ENCODE measurements around the gene NCK2.

The NCK2 gene

GRCh38 chr2:105848367-105848766, 103.7 kb downstream of the NCK2 start:
- no peak overlapping the region for H3K4me3 ChIP-seq (ENCODE audit: low read length)
- no peaks in the 10 kb centered on the region for H3K4me1 ChIP-seq (ENCODE audit: control insufficient read depth, insufficient read depth, low read length)
- H3K9me3 ChIP-seq (replicated peaks; ENCODE audit: low read length): no peaks in the 10 kb centered on the region
- H3K36me3 ChIP-seq (ENCODE audit: insufficient read depth, low read length): no peaks in the 10 kb centered on the region
- no peaks in the 10 kb centered on the region for H3K27me3 ChIP-seq (ENCODE audit: control insufficient read depth, insufficient read depth, low read length)
- no peak overlapping the region for H3K4me2 ChIP-seq (ENCODE audit: low read length)
- H3K9ac ChIP-seq (ENCODE audit: low read depth, low read length): no peak overlapping the region

GRCh38 chr2:105849431-105850179, 104.9 kb downstream of the NCK2 start:
- H3K9me3 ChIP-seq (replicated peaks; ENCODE audit: low read length): no peaks in the 10 kb centered on the region
- H3K4me1 ChIP-seq (ENCODE audit: control insufficient read depth, insufficient read depth, low read length): no peaks in the 10 kb centered on the region
- no peak overlapping the region for H3K9ac ChIP-seq (ENCODE audit: low read depth, low read length)
- H3K27me3 ChIP-seq (ENCODE audit: control insufficient read depth, insufficient read depth, low read length): no peaks in the 10 kb centered on the region
- no peak overlapping the region for H3K4me3 ChIP-seq (ENCODE audit: low read length)
- H3K36me3 ChIP-seq (ENCODE audit: insufficient read depth, low read length): no peaks in the 10 kb centered on the region
- H3K4me2 ChIP-seq (ENCODE audit: low read length): no peak overlapping the region

- H3K36me3 ChIP-seq (ENCODE audit: insufficient read depth, low read length): peaks cover 4% of the 10 kb centered on the region
- no peak overlapping the region for H3K9ac ChIP-seq (ENCODE audit: low read depth, low read length)
- H3K9me3 ChIP-seq (replicated peaks; ENCODE audit: low read length): no peaks in the 10 kb centered on the region
- no peaks in the 10 kb centered on the region for H3K4me1 ChIP-seq (ENCODE audit: control insufficient read depth, insufficient read depth, low read length)
- H3K4me2 ChIP-seq (ENCODE audit: low read length): no peak overlapping the region
- H3K27me3 ChIP-seq (ENCODE audit: control insufficient read depth, insufficient read depth, low read length): no peaks in the 10 kb centered on the region
- H3K4me3 ChIP-seq (ENCODE audit: low read length): no peak overlapping the region
These were observed 107.4 kb downstream of the NCK2 start for GRCh38 chr2:105852066-105852465.

- H3K4me2 ChIP-seq (ENCODE audit: low read length): no peak overlapping the region
- no peak overlapping the region for H3K9ac ChIP-seq (ENCODE audit: low read depth, low read length)
- H3K4me3 ChIP-seq (ENCODE audit: low read length): no peak overlapping the region
- H3K36me3 ChIP-seq (ENCODE audit: insufficient read depth, low read length): peaks cover 4% of the 10 kb centered on the region
- H3K9me3 ChIP-seq (replicated peaks; ENCODE audit: low read length): no peaks in the 10 kb centered on the region
- H3K27me3 ChIP-seq (ENCODE audit: control insufficient read depth, insufficient read depth, low read length): no peaks in the 10 kb centered on the region
- no peaks in the 10 kb centered on the region for H3K4me1 ChIP-seq (ENCODE audit: control insufficient read depth, insufficient read depth, low read length)
These were observed 108.8 kb downstream of the NCK2 start for GRCh38 chr2:105853354-105854088.

- Histone ChIP-seq H3K27me3 (ENCODE audit: control insufficient read depth, insufficient read depth, low read length) (no peaks in the 10 kb centered on the region), H3K4me2 (ENCODE audit: low read length) (no peak overlapping the region), H3K9me3 (replicated peaks; ENCODE audit: low read length) (no peaks in the 10 kb centered on the region), H3K9ac (ENCODE audit: low read depth, low read length) (no peak overlapping the region), H3K4me3 (ENCODE audit: low read length) (no peak overlapping the region), H3K4me1 (ENCODE audit: control insufficient read depth, insufficient read depth, low read length) (no peaks in the 10 kb centered on the region), H3K36me3 (ENCODE audit: insufficient read depth, low read length) (peaks cover 4% of the 10 kb centered on the region)
These were observed 110.3 kb downstream of the NCK2 start for GRCh38 chr2:105854972-105855371.

GRCh38 chr2:105856581-105856980, 111.9 kb downstream of the NCK2 start:
- Histone ChIP-seq H3K4me2 (ENCODE audit: low read length) (peak overlapping the region; percentile 36), H3K4me3 (ENCODE audit: low read length) (no peak overlapping the region), H3K9ac (ENCODE audit: low read depth, low read length) (no peak overlapping the region), H3K9me3 (replicated peaks; ENCODE audit: low read length) (no peaks in the 10 kb centered on the region), H3K36me3 (ENCODE audit: insufficient read depth, low read length) (peaks cover 4% of the 10 kb centered on the region), H3K27me3 (ENCODE audit: control insufficient read depth, insufficient read depth, low read length) (no peaks in the 10 kb centered on the region), H3K4me1 (ENCODE audit: control insufficient read depth, insufficient read depth, low read length) (no peaks in the 10 kb centered on the region)

- Histone ChIP-seq H3K27me3 (ENCODE audit: control insufficient read depth, insufficient read depth, low read length) (no peaks in the 10 kb centered on the region), H3K9me3 (replicated peaks; ENCODE audit: low read length) (no peaks in the 10 kb centered on the region), H3K9ac (ENCODE audit: low read depth, low read length) (no peak overlapping the region), H3K36me3 (ENCODE audit: insufficient read depth, low read length) (peaks cover 4% of the 10 kb centered on the region), H3K4me3 (ENCODE audit: low read length) (no peak overlapping the region), H3K4me2 (ENCODE audit: low read length) (no peak overlapping the region), H3K4me1 (ENCODE audit: control insufficient read depth, insufficient read depth, low read length) (no peaks in the 10 kb centered on the region)
These were observed 112.5 kb downstream of the NCK2 start for GRCh38 chr2:105857076-105857740.

DNA sequence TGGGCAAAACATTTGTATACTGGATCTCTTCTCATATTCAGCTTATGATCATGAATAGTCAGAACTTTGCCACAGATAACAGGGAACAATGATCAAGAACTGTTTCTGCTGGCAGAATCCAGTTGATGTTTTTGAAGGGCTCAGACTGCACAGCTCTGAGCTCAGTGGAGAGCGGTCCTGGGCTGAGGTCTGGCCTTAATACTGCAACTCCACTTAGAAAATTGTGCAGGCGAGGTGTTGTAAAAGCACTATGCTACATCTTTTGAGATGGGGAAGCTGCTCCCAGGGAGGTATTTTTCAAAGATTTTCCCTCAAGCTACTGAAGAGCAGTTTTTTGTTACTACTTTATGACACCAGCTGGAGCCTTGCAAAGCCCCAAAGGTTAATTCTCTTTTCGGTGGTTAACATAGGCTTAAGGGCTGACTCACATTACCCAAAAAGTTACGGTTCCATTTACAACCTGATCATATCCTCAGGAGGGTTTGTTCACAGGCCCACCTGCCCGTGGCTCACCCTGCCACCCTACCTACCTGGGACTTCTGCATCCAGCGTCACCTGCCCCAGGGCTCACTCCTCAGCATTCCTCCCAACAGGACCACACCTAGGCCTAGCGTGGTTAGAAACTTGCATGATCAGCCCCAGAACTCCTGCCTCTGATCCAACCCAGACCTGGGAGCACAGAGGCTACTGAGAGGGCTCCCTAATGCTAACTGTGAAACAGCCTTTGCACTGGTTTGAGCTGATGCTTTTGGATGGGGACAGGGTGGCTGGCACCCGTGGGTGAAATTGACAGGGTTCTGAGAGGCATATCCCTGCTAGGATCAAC, 114.4 kb downstream of the NCK2 start:
- Histone ChIP-seq H3K4me2 (ENCODE audit: low read length) (no peak overlapping the region), H3K27me3 (ENCODE audit: control insufficient read depth, insufficient read depth, low read length) (no peaks in the 10 kb centered on the region), H3K4me3 (ENCODE audit: low read length) (no peak overlapping the region), H3K9me3 (replicated peaks; ENCODE audit: low read length) (no peaks in the 10 kb centered on the region), H3K9ac (ENCODE audit: low read depth, low read length) (no peak overlapping the region), H3K36me3 (ENCODE audit: insufficient read depth, low read length) (peaks cover 4% of the 10 kb centered on the region), H3K4me1 (ENCODE audit: control insufficient read depth, insufficient read depth, low read length) (no peaks in the 10 kb centered on the region)

GRCh38 chr2:105859694-105859951, 114.9 kb downstream of the NCK2 start:
- Histone ChIP-seq H3K9me3 (replicated peaks; ENCODE audit: low read length) (no peaks in the 10 kb centered on the region), H3K27me3 (ENCODE audit: control insufficient read depth, insufficient read depth, low read length) (no peaks in the 10 kb centered on the region), H3K4me3 (ENCODE audit: low read length) (no peak overlapping the region), H3K4me2 (ENCODE audit: low read length) (no peak overlapping the region), H3K4me1 (ENCODE audit: control insufficient read depth, insufficient read depth, low read length) (peaks cover under 1% of the 10 kb centered on the region), H3K9ac (ENCODE audit: low read depth, low read length) (no peak overlapping the region), H3K36me3 (ENCODE audit: insufficient read depth, low read length) (peaks cover 4% of the 10 kb centered on the region)

DNA sequence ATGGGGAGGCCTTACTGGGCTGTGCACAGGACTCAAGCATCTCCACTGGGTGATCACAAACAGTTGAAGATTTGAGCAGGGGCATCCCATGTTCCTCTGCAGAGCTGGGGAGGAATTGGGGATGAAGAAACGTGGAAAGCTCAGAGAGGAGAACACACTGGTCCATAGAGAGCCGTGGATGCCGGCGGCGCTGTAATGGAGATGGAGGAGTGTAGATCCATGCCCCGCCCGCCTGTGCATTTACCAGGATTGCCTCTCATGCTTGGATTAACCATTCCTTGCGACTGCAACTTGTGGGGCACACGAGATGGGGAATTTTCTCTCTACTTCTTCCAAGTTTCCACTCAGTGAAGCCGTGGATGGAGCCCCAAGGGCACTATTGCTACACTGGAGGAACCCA, 115.9 kb downstream of the NCK2 start:
- Histone ChIP-seq H3K36me3 (ENCODE audit: insufficient read depth, low read length) (peaks cover 4% of the 10 kb centered on the region), H3K9me3 (replicated peaks; ENCODE audit: low read length) (no peaks in the 10 kb centered on the region), H3K9ac (ENCODE audit: low read depth, low read length) (no peak overlapping the region), H3K4me1 (ENCODE audit: control insufficient read depth, insufficient read depth, low read length) (peaks cover 10% of the 10 kb centered on the region), H3K4me2 (ENCODE audit: low read length) (no peak overlapping the region), H3K27me3 (ENCODE audit: control insufficient read depth, insufficient read depth, low read length) (no peaks in the 10 kb centered on the region), H3K4me3 (ENCODE audit: low read length) (no peak overlapping the region)

GRCh38 chr2:105861200-105861599, 116.5 kb downstream of the NCK2 start:
- Histone ChIP-seq H3K4me1 (ENCODE audit: control insufficient read depth, insufficient read depth, low read length) (peaks cover 16% of the 10 kb centered on the region), H3K27me3 (ENCODE audit: control insufficient read depth, insufficient read depth, low read length) (no peaks in the 10 kb centered on the region), H3K4me3 (ENCODE audit: low read length) (no peak overlapping the region), H3K9ac (ENCODE audit: low read depth, low read length) (no peak overlapping the region), H3K9me3 (replicated peaks; ENCODE audit: low read length) (no peaks in the 10 kb centered on the region), H3K4me2 (ENCODE audit: low read length) (no peak overlapping the region), H3K36me3 (ENCODE audit: insufficient read depth, low read length) (peaks cover 1% of the 10 kb centered on the region)

Data from skeletal muscle satellite cell (primary cell).